ENCODE data around the gene PHKA1. TPM values are rescaled to one million over a fixed set of nuclear protein-coding genes. Genes with fewer than 3 reads are reported as not detected.
"Not testable (repeated sequence)": the region's sequence is repeated elsewhere in the genome, so short reads cannot be mapped to it uniquely, and the experiment has no call there.

The PHKA1 gene
- total and polyA plus RNA-seq, 7 donors: 14.7 to 112 (median 54.4) TPM

- ATAC-seq: no peak
- no peaks in the 10 kb centered on the region for H3K9me3 ChIP-seq
- H3K36me3 ChIP-seq (ENCODE audit: insufficient read depth in 1 of 2, low read depth in 1 of 2): peaks cover 0 to 7% of the 10 kb centered on the region in 2 donors
- WGBS, 3 donors: 61 to 96% (median 95%) methylated on average over 1 of the region's 1 CpG
- H3K4me1 ChIP-seq: no peaks in the 10 kb centered on the region
- H3K4me3 ChIP-seq: no peak overlapping the region
- TF ChIP-seq CTCF (IDR thresholded peaks at IDR 0.05): no peak
- no peak for DNase-seq
- intact Hi-C loops (cut with DNase I): no loop called here
- H3K27ac ChIP-seq: no peak overlapping the region
- H3K27me3 ChIP-seq (ENCODE audit: insufficient read depth in 3 of 3, low read length in 2 of 3): no peaks in the 10 kb centered on the region
These were observed 26.7 kb downstream of the PHKA1 start for GRCh38 chrX:72687396-72687795.

DNA sequence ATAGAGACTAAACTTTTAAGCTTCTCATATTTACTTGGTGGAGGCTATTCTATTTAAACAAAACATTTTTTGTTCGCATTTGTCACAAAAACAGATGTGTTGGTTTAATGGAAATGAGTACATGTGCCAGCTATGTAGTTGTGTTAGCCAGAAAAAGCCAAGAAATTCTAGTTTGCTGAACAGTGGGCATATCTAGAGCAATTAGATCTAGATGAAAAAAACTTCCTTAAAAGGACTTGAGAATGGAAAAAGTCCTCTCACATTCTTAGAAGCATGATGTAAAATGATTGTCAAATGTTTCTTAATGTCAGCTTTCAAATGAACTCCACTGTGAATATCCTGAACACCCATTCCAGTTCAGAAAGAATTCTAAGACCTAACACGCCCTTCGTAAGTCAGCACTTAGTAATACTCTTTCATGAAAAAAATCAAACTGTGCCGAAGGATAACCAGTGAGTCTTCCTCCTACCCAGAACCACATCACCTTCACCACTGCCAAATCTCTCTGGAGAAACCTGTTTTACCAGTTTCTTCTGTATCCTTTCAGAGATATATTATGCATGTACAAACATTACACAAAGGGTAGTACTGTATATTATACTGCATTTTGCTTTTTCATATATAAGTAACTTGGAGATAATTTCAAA is 28.2 kb downstream of the PHKA1 start:
- ATAC-seq: no peak
- TF ChIP-seq CTCF (IDR thresholded peaks at IDR 0.05): no peak
- no peak for DNase-seq
- WGBS, 3 donors: 66 to 79% (median 74%) methylated on average over 4 of the region's 4 CpGs
- H3K4me1 ChIP-seq: no peaks in the 10 kb centered on the region
- H3K27me3 ChIP-seq (ENCODE audit: insufficient read depth in 3 of 3, low read length in 2 of 3): no peaks in the 10 kb centered on the region
- intact Hi-C loops (cut with DNase I): no loop called here
- H3K9me3 ChIP-seq: no peaks in the 10 kb centered on the region
- peaks cover 0 to 7% of the 10 kb centered on the region in 2 donors for H3K36me3 ChIP-seq (ENCODE audit: insufficient read depth in 1 of 2, low read depth in 1 of 2)
- H3K4me3 ChIP-seq: no peak overlapping the region
- no peak overlapping the region for H3K27ac ChIP-seq

DNA sequence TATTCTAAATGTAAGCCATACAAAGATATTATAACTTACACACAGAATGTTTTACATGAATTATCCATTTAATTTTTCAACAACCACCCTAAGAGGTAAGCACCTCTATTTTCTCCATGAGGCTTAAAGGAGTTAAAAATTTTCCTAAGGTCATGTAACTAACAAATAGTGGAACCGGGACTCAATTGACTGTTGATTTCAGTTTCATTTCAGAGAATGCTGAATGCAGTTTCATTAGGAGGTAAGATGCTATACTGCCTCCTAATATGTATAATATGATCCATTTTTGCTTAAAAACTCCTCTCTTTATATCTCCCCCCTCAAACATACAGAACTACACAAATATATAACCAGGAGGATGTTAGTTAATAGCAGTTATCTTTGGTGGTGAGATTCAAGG is 29.1 kb downstream of the PHKA1 start:
- intact Hi-C loops (cut with DNase I): no loop called here
- peaks cover 0 to 7% of the 10 kb centered on the region in 2 donors for H3K36me3 ChIP-seq (ENCODE audit: insufficient read depth in 1 of 2, low read depth in 1 of 2)
- WGBS, 3 donors: 29 to 50% (median 48%) methylated on average over 1 of the region's 1 CpG
- no peak for ATAC-seq
- H3K27me3 ChIP-seq (ENCODE audit: insufficient read depth in 3 of 3, low read length in 2 of 3): no peaks in the 10 kb centered on the region
- no peak overlapping the region for H3K27ac ChIP-seq
- DNase-seq: no peak
- no peak overlapping the region for H3K4me3 ChIP-seq
- no peaks in the 10 kb centered on the region for H3K9me3 ChIP-seq
- H3K4me1 ChIP-seq: no peaks in the 10 kb centered on the region
- no peak for TF ChIP-seq CTCF (IDR thresholded peaks at IDR 0.05)

DNA sequence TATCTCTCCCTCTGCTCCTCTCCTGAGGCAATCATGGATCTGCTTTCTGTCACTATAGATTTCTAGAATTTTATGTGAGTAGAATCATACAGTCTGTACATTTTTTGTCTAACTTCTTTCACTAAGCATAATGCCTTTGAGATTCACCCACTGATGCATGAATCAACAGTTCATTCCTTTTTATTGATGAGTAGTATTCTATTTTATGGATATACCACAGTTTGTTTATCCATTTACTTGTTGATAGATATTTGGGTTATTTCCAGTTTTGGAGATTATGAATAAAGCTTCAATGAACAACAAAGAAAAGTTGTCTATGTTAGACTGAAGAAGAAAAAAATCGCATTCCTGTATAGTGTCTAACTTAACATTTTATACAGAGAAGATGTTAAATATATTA is 30.5 kb downstream of the PHKA1 start:
- intact Hi-C loops (cut with DNase I): no loop called here
- H3K27ac ChIP-seq: no peak overlapping the region
- no peaks in the 10 kb centered on the region for H3K27me3 ChIP-seq (ENCODE audit: insufficient read depth in 3 of 3, low read length in 2 of 3)
- 89 to 98% (median 96%) methylated on average over 1 of the region's 1 CpG for WGBS, 3 donors
- DNase-seq (no peak), ATAC-seq (no peak)
- no peaks in the 10 kb centered on the region for H3K9me3 ChIP-seq
- no peaks in the 10 kb centered on the region for H3K4me1 ChIP-seq
- no peak overlapping the region for H3K4me3 ChIP-seq
- peaks cover 0 to 7% of the 10 kb centered on the region in 2 donors for H3K36me3 ChIP-seq (ENCODE audit: insufficient read depth in 1 of 2, low read depth in 1 of 2)
- no peak for TF ChIP-seq CTCF (IDR thresholded peaks at IDR 0.05)

DNA sequence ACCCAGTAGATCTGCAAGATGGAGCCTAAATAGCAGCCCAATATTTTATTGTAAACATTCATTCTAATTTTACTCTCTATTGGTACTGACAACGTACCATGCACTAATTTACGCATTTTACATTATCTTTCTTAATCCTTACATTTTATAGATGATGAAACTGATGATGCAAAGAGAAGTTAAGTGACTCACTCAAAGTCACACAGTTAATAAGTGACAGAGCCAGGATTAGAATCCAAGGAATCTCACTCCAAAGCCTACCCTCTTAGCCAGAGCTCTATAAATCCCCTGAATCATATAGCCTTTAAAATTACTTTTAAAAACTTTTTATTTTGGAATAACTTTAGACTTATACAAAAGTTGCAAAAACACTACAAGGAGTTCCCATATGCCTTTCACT is 37.6 kb downstream of the PHKA1 start:
- TF ChIP-seq CTCF (IDR thresholded peaks at IDR 0.05): no peak

GRCh38 chrX:72673951-72674350 is 40.2 kb downstream of the PHKA1 start:
- H3K9me3 ChIP-seq; H3K27me3 ChIP-seq (ENCODE audit: insufficient read depth in 3 of 3, low read length in 2 of 3); H3K27ac ChIP-seq; ATAC-seq; DNase-seq; intact Hi-C loops (cut with DNase I); H3K4me1 ChIP-seq; H3K4me3 ChIP-seq: not testable (repeated sequence)
- WGBS, 3 donors: 70 to 100% (median 83%) methylated on average over 1 of the region's 1 CpG
- peaks cover 0 to 12% of the 10 kb centered on the region in 2 donors for H3K36me3 ChIP-seq (ENCODE audit: insufficient read depth in 1 of 2, low read depth in 1 of 2)

More for the DNA sequence above, 37.6 kb downstream of the PHKA1 start:
- intact Hi-C loops (cut with DNase I): no loop called here
- Histone ChIP-seq H3K36me3 (ENCODE audit: insufficient read depth in 1 of 2, low read depth in 1 of 2) (peaks cover 0 to 12% of the 10 kb centered on the region in 2 donors), H3K4me1 (no peaks in the 10 kb centered on the region), H3K9me3 (no peaks in the 10 kb centered on the region), H3K4me3 (no peak overlapping the region), H3K27ac (no peak overlapping the region), H3K27me3 (ENCODE audit: insufficient read depth in 3 of 3, low read length in 2 of 3) (peaks cover 0 to 2% (median 0%) of the 10 kb centered on the region in 3 donors)
- DNase-seq (no peak), ATAC-seq (no peak)
- WGBS, 3 donors: 80 to 93% (median 88%) methylated on average over 2 of the region's 2 CpGs

- H3K27ac ChIP-seq; H3K9me3 ChIP-seq; H3K27me3 ChIP-seq (ENCODE audit: insufficient read depth in 3 of 3, low read length in 2 of 3); intact Hi-C loops (cut with DNase I); H3K4me1 ChIP-seq; H3K4me3 ChIP-seq; ATAC-seq; DNase-seq; H3K36me3 ChIP-seq (ENCODE audit: insufficient read depth in 1 of 2, low read depth in 1 of 2): not testable (repeated sequence)
- 97 to 100% (median 98%) methylated on average over 4 of the region's 5 CpGs for WGBS, 3 donors
These were observed 44.6 kb downstream of the PHKA1 start for GRCh38 chrX:72669508-72669907.

All from psoas muscle (tissue), 8 donors.